GM21526 (cell line): Measurements from ENCODE around the gene CETN1.

Experiments used
- ATAC-seq: cut with Tn5 transposase; IDR thresholded peaks from one replicate; pipeline ENCODE4 v1.9.1; 2021; ENCODE audit warnings: moderate library complexity; ENCODE audit not compliant: unreplicated experiment, low FRiP score

Gene CETN1

DNA sequence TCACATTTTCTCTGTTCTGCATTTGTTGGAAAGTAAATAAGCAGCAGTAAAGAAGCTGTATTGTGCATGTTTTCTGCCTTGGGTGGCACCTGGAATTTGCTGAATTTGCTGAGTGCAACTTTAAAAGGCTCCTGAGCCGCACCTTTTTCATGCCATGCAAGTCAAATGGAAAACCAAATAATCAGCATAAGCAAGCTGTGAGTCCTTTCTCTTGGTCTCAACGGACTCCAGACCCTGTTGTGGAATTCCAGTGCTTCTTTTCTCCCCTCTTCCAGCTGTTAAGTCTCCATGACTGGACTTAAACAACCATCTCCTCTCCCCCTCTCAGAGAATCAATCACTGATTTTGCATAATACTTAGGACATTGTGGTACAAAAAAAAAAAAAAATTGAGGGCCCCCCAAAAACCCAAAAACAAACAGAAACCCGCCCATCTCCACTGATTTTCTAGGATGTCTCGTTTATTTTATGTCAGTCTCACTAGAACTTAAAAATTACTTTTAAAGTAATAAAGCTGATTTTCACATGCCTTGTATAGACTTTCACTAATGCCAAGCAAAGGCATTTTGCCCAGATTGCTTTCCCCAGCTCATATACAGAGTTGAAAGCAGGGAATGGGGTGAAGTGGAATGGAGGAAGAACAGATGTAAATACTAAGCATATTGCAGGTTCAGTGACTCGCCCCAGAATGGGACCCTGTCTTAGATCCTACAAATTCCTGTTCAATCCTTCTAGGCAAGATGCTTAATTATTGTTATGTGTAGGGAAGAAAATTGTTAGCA, 5.1 kb upstream of the CETN1 start:
- ATAC-seq = no peak

DNA sequence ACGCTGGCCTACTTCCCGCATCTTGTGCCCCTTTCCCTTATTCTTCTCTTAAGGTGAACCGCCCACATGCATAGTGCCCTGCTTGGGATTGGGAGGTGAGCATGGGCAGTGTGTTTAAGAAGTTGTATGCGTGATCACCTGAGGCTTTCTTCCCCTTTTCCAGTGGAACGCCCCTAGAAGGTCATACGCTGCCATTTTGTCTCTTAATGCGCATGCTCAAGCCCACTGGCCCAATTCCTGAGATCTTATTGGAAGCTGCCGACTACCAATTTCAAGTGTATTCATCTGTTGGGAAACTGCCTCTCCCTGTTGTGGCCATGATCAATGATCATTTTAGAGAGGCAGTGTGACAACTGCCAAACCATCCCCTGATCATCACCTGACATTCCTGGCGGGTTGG, 3.3 kb upstream of the CETN1 start:
- no peak for ATAC-seq

DNA sequence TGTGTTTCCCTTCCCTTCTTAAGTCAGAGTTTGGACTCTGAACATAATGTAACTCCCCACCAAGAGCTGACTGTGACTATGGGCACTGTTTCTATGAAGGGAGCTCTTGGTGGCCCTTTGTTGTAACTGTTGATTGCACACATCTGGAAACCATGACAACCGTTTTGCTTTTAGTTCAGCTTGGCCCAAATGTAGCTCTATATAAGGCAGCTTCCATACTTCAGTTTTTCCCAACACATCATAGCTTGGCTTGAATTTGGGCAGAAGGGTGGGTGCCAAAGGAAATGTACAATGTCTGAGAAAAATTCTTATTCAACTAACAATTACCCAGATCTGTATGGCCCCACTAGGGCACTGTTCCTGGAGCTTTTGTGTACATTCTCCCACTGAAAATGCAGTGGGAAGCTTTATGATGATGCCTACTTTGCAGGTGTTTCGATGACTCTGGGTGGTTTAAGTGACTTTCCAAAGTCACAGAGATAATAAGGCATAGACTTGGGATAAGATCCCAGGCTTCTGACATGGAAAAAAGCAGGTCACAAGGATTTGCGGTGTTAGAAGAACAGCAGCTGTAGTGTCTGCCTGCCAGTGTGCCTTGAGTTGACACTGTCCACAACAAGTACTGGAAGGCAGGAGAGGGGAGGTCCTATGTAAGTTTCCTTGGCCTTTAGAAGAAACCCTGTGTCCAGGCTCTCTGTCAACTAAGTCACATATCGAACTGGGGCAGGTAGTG, 2.4 kb upstream of the CETN1 start:
- no peak for ATAC-seq

DNA sequence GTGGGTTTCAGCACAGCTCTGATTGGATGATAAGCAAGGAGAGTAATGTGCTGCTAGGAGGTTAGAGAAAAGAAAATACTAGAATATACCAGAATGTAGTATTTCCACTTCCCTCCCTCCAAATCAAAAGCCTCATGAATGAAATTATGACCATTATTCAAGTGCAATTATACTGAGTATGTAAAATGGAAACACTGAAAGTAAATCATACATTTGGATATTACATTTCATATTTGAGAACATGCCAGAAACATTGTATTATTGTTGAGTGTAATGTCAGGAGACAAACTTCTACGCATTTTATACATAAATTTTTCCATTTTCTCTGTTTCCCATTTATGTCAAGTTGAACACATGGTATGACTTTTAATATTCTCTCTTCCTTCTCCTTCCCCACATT, 942 bp upstream of the CETN1 start:
- no peak for ATAC-seq

DNA sequence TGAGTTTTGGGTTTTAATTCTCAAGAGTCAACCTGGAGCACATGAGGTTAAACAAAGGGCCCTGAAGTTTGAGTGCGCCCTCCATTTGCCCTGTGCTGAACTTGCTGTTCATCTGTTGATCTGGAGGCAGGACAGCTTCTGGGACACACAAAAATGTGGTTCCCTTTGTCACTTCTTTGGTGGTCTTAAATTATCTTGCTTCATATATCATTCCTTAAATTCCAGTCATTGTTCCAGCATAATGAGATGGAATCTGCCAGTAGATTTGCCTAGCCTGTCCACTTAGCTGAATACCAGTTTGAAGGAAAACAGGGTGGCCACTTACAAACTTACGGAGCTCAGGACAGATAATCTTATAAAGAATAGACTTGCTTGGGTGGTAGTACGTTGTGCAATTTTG, 916 bp downstream of the CETN1 start:
- ATAC-seq = no peak

DNA sequence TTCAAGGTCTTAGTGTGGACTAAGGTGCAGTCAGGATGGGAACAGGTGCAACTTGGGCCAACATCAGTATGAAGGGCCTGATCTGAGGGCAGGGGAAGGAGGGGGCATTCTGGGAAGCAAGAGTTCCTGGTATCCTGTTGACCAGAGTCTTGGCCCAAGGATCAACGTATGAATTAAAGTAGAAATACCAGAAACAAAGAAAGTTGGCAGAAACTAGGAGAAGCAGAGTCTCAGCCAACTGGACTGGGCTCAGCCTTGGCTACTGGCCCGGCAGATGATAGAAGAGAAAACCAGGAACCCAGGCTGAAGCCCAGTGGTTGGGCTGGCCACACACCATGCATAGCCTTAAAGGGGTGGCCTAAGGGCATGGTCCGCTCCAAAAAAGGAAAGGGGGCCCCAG, 2.3 kb downstream of the CETN1 start:
- ATAC-seq = no peak

DNA sequence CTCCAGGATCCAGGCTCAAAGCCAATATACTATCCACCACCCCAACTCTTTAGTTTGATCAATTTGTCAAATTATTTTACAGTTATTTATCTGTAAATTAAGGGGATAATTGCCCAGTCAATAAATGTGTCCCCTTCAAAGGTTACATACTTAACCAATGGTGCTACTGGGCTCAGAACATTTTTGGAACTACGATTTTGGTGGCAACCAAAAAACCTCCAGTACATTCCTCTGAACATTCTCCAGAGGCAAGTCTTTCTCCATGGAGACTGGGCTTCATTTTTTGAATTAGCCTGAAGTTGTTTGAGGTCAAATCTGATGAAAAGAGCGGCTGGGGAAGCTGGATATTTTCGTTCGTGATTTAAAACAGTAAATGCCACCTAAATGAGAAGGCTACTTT, 14.9 kb downstream of the CETN1 start:
- ATAC-seq = no peak

DNA sequence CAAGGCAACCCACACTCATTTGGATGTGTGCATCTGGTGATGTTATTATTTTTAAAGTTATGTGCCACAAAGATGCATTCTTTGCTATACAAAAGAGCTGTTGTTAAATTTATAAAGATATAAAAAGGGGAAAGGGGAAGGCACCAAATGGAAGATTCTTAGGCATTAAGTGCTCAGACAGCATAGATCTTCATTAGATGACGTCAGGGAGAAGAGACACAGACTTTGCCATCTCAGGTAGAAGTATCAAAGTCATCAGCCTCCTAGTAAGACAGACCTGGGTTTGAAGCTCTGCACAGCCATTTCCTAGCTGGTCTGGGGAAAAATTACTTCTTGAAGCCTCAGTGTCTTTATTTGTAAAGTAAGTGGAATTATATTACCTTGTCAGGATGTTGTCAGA, 15.4 kb downstream of the CETN1 start:
- ATAC-seq = no peak

DNA sequence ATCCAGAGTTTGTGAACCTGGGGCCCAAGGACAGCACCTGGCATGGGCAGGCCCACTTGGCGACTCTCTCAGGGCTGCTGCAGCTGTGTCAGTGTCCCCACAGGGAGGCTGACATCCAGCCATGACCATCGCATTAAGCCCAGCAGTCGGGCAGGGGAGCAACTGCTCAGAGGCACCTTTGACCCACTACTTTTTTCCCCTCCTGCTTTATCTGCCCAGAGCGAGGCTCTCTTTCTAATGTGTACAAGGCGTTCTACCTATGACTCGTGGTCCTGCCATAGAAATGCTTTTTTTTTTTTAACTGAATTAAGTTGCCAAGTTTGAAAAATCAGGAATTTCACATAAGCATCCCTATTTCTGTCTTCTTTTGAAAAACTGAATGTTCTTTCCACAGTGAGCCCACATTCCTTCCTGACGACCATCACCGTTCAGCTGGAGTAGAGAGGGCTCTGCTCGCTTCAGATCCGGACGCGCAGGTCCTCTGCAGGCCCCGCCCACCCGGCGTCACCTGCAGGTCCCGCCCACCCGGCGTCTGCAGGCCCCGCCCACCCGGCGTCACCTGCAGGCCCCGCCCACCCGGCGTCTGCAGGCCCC, 16.2 kb downstream of the CETN1 start:
- peak; percentile 54 for ATAC-seq

DNA sequence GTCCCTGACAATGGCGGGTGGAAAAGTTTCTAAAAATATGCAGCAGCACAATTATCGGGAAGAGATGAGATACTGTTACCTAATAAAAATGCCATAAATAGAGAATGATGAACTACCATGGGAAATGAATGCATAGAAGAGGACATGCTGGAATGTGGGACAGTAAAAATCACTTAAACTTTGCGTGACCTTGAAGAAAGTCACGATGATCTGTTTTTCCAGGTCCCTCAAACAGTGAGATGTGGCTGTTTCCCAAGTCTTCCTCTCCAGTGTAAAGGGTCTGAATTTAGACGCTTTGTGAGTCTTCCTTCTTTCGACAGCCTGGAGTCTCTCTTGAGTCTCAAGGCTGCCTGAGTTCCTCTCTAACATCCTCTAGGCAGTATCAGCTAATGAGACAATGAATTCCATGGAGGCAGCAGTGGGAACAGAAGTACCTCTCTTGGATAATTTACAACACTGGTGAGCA, 18.0 kb downstream of the CETN1 start:
- no peak for ATAC-seq

DNA sequence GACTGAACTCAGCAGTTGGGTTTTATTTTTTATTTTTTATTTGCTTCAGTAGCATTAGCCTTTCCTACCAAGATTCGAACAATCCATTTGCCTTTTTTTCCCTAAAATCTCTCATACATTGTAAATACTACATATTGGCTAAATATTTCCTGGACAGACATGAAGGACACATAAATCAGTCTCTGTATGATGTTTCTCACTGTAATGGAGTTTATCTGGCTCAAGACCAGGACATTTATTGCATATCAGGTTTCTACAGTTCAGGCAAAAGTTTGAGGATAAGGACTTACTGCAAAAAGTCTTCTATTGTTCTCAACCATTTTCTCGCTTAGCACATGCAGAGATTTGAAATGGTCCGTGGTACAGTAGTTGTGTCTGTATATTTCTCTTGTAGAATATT, 19.9 kb downstream of the CETN1 start:
- ATAC-seq = no peak

DNA sequence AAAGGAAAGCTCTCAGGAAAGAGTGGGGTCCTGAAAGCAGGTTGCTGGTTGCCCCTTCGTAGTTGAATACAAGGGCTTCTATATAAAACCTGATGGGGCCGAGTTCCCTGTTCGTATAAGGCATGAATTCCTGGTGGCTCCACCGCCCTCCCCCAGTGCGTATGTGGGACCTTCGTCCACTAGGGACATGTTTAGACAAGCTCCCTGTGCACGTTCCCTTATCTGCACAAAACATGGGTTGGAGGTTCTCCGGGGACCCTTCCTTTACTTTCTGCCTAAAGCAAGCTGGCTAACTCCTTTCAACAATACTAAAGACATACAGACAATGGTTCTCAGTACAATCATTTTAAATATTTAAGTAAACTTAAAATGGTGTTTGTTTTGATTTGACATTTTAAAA, 24.6 kb downstream of the CETN1 start:
- no peak for ATAC-seq

DNA sequence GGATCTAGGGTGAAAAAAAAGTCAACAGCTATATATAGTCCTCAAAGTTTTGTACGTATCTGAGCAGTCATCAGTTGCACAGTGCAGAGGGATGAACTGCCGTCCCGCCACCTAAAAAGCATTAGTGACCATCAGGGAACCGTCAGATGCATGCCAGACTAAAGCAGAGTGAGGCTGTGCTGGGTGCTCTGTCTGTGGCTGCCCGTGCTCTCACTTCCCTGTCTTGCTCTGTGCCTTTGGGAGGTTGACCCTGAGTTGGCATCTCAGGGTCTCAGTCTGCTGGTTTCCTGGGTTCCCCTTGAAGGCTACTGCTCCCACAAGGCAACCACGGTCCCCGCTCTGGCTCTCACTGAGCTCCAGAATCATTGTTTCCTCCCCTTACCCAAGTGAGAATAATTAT, 27.8 kb downstream of the CETN1 start:
- ATAC-seq = no peak

DNA sequence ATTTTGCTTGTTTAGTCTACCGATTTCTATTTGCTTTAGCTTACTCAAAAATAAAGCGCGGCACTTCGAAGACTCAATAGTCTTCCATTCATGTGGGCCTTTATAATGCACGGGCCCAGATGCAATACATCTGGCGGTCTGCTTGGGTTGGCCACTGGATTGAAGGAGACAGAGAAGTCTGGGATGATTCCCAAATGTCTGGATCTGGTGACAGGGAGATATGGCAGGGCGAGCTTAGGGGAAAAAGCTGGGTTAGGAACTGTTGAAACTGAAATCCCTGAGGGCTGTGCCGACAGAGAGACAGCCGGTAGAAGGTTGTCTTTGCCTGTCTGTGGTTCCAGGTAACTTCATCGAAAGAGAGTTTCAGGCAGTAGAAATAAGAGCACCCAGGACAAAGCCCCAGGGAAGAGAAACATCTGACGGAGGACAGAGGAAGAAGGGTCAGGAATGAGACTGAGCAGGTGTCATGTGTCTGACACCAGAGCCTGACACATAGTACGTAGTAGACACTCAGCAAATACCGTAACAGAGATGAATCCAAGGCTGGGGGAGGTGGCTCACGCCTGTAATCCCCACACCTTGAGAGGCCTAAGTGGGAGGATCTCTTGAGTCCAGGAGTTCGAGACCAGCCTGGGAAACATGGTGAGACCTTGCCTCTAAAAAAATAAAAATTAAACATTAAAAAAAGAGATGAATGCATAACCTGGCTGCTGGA, 30.2 kb downstream of the CETN1 start:
- no peak for ATAC-seq

DNA sequence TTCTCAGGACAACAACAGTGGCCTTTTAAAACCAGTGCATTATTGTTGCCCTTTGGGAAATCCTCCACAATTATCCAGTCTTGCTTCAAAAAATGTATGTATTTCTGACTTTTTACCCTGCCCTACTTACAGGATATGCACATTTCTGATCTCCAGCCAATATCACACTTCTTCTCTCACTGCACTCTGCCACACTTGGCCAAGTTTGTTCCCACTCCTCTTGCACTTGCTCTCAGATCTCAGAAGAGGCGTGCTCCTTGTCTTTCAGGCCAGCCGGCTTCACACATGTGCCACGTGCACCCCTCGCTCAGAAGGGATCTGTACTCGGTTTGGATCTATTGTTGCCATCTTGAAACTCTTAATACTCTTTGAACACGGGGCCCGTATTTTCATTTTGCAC, 32.0 kb downstream of the CETN1 start:
- no peak for ATAC-seq

DNA sequence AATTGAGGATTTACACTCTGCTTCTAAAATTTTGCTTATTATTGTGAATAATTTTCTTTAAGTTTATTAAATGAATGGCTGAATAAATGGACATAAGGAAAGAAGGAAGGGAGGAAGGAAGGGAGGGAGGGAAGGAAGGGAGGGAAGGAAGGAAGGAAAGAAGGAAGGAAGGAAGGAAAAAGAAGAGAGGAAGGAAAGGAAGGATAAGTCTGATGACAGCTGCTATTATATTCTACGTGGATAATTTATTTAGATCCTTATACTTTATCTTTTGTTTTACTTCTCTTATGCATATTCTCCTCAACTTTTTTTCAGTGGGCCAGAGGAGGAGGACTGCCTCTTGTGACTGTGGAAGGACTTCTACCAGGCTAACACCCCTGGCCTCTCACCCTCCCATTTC, 34.0 kb downstream of the CETN1 start:
- ATAC-seq = no peak

DNA sequence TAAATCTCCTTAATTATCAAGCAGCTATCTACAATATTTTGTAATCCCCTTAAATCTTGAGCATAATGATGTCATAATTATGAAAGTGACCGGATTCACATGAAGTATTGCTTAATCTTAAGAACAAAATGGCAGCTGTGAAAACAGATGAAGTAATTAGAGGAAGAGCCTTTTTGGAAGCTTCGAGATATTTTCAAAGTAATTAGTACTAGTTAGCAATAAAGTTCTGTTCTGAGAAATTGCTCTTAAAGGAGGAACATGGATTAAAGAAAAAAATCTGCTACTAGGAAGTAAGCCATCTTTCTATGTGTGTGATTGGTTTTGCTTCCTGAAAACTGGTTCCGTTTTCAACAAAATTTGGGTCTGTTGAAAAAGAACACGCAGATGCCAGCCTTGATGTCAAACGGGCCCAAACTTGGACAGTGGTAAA, 34.9 kb downstream of the CETN1 start:
- no peak for ATAC-seq

DNA sequence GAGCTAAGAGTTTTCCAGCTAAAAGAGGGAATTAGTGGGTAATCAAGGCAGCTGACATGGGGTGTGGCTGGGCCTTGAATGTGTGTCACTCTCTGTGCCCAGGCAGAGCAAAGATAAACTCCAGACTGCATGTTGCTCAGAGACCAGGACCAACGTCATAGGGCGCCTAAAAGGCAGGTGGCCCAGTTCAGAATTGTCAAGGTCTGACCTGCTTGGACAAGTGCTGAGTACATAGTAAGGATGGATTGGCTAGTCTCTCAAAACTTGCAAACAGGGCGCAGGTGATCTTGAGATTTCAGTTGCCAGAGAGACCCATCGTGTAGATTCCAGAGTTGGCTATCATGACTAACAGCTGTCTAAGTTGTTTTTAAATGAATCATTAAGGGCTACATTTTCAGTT, 35.6 kb downstream of the CETN1 start:
- no peak for ATAC-seq

DNA sequence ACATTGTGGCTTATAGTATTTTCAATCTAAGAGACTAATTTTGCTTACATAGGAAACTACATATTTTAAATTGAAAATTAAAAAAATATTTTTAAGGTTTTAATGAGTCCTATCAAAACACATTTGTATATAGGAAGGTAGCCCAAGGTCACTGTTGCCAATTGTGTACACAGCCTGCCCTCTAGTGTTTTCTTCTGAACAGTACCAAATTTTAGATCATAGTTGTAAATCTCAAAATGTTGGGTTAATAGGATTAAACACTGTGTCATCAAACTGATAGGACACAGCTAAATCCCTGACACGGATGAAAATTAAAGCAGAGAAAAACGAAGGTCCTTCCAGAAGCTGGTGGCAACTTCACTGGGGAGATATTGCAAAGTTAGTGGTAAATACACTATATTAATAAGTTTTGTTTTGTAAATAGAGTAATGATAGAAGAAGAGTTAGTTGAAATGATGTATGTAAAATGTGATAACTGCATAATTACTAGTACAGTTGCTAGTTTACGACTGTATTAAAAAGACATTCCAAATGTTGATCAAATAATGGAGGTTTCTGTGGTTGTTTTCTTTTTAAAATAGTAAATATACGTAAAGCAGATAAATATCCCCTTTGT, 36.3 kb downstream of the CETN1 start:
- ATAC-seq = no peak

DNA sequence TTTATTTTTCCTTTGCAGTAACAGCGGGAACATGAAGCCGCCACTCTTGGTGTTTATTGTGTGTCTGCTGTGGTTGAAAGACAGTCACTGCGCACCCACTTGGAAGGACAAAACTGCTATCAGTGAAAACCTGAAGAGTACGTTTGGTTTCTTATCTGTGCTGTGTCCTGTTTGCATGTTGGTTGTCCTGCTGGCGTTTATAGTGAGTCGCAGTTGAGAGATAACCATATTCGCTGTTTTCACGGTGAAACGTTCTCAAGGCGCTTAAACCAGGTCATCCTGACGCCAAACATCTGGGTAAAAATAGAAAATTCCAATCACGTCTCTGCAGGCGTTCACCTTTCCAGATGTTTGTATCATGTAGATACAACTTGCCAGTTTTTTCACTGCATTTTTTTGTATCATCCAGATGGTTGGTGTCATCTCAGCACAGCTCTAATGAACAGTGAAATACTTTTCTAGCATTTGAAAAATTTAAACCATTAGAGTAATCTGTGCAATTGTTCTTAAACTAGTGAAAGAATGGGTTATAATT, 37.9 kb downstream of the CETN1 start:
- ATAC-seq = no peak
